KBM-7 (cell line): ENCODE data around the gene PPM1H.

Experiments used
- DNase-seq: peaks from one replicate; pipeline ENCODE4 v3.0.0-alpha.2; 2015
- in situ Hi-C: fragments of 300-500 bp; cut with MboI; formaldehyde crosslinking; loops from 2 replicates; pipeline ENCODE4 v1.14.3; 2020; ENCODE audit warnings: low sequenced_read_pairs, low pct_unique_long_range_greater_than_20kb, mixed read lengths

PPM1H gene

GRCh38 chr12:62656591-62657362 lies 278.2 kb downstream of the PPM1H start:
- in situ Hi-C loops: no loop called here
- DNase-seq: no peak

- in situ Hi-C loops: no loop called here
Observed at GRCh38 chr12:62655666-62656151, 279.2 kb downstream of the PPM1H start.

GRCh38 chr12:62654326-62655241 lies 280.4 kb downstream of the PPM1H start:
- DNase-seq: peak; percentile 12
- in situ Hi-C loops: no loop called here

More at GRCh38 chr12:62655666-62656151, 279.2 kb downstream of the PPM1H start:
- no peak for DNase-seq

GRCh38 chr12:62653740-62654139 lies 281.2 kb downstream of the PPM1H start:
- in situ Hi-C loops: no loop called here
- no peak for DNase-seq

- no peak for DNase-seq
- in situ Hi-C loops: no loop called here
Observed at GRCh38 chr12:62653304-62653703, 281.6 kb downstream of the PPM1H start.

GRCh38 chr12:62651138-62651537 lies 283.8 kb downstream of the PPM1H start:
- DNase-seq: no peak

GRCh38 chr12:62649412-62650138 lies 285.4 kb downstream of the PPM1H start:
- no peak for DNase-seq
- in situ Hi-C loops: no loop called here

More at GRCh38 chr12:62651138-62651537, 283.8 kb downstream of the PPM1H start:
- in situ Hi-C loops: no loop called here

- in situ Hi-C loops: no loop called here
- DNase-seq: no peak
Observed at GRCh38 chr12:62647586-62647985, 287.4 kb downstream of the PPM1H start.

GRCh38 chr12:62646566-62646965 lies 288.4 kb downstream of the PPM1H start:
- no peak for DNase-seq
- in situ Hi-C loops: no loop called here

GRCh38 chr12:62643486-62643885 lies 291.5 kb downstream of the PPM1H start:
- in situ Hi-C loops: no loop called here
- DNase-seq: no peak

- in situ Hi-C loops: no loop called here
- DNase-seq: peak; percentile 50
Observed at GRCh38 chr12:62642486-62642885, 292.5 kb downstream of the PPM1H start.

- in situ Hi-C loops: no loop called here
- DNase-seq: no peak
Observed at GRCh38 chr12:62640910-62641448, 294.0 kb downstream of the PPM1H start.

GRCh38 chr12:62637679-62638078 lies 297.3 kb downstream of the PPM1H start:
- no peak for DNase-seq
- in situ Hi-C loops: no loop called here

GRCh38 chr12:62635649-62636048 lies 299.3 kb downstream of the PPM1H start:
- in situ Hi-C loops: no loop called here
- no peak for DNase-seq

- no peak for DNase-seq
- in situ Hi-C loops: no loop called here
Observed at GRCh38 chr12:62632411-62632918, 302.5 kb downstream of the PPM1H start.

GRCh38 chr12:62631471-62632410 lies 303.2 kb downstream of the PPM1H start:
- in situ Hi-C loops: no loop called here

GRCh38 chr12:62629971-62630739 lies 304.8 kb downstream of the PPM1H start:
- DNase-seq: no peak
- in situ Hi-C loops: no loop called here

More at GRCh38 chr12:62631471-62632410, 303.2 kb downstream of the PPM1H start:
- no peak for DNase-seq
